Vagina (tissue), 2 donors: ENCODE results near the gene TMEM163. TPM values are rescaled to one million over a fixed set of nuclear protein-coding genes. Genes with fewer than 3 reads are reported as not detected.
A peak's percentile ranks its signal among the peaks of the same experiment; 100 is the strongest.

Experiments used
- DNase-seq, 2 donors: peaks; one replicate each; pipeline ENCODE4 v3.0.0-alpha.2; 2017; ENCODE audit errors: extremely low spot score in 2 of 2
- H3K27ac ChIP-seq: fragments of 200-600 bp; sonication (generic); one replicate; pipeline ENCODE4 v1.5.1; 2019
- H3K27me3 ChIP-seq: fragments of 200-600 bp; sonication (generic); one replicate; pipeline ENCODE4 v1.5.1; 2019
- H3K36me3 ChIP-seq, 2 donors: fragments of 200-600 bp; sonication (generic); one replicate each; pipeline ENCODE4 v1.5.1; 2017 to 2019
- H3K4me1 ChIP-seq: fragments of 200-600 bp; sonication (generic); one replicate; pipeline ENCODE4 v1.5.1; 2019
- H3K4me3 ChIP-seq, 2 donors: fragments of 200-600 bp; sonication (generic); 1 replicate in 1 of 2; 2 replicates in 1 of 2; pipeline ENCODE4 v1.5.1; 2016 to 2019
- H3K9me3 ChIP-seq: fragments of 200-600 bp; sonication (generic); one replicate; pipeline ENCODE4 v1.5.1; 2019
- CTCF ChIP-seq, 3 experiments: fragments of 450-650 bp in 2 of 3; fragments of 200-600 bp in 1 of 3; sonication (generic) in 1 of 3; IDR thresholded peaks; one replicate each; pipeline ENCODE4 v1.5.1; 2017 to 2019; ENCODE audit warnings: antibody characterized with exemption in 3 of 3, mild to moderate bottlenecking in 2 of 3, moderate library complexity in 2 of 3
- POLR2A ChIP-seq, 2 donors: fragments of 450-650 bp; IDR thresholded peaks; one replicate each; pipeline ENCODE4 v1.6.1; 2017; ENCODE audit warnings: antibody characterized with exemption in 2 of 2, mild to moderate bottlenecking in 2 of 2, moderate library complexity in 2 of 2
- POLR2AphosphoS5 ChIP-seq, 2 donors: sonication (generic); formaldehyde crosslinking; IDR thresholded peaks; one replicate each; pipeline ENCODE4 v1.9.0; 2017; ENCODE audit warnings: antibody characterized with exemption in 2 of 2, mild to moderate bottlenecking in 2 of 2, low read depth in 1 of 2; ENCODE audit not compliant: insufficient read depth in 1 of 2
- intact Hi-C: fragments of 100-400 bp; cut with DNase I; formaldehyde crosslinking; loops from one replicate; pipeline ENCODE4 v1.15.1; 2023
- total RNA-seq: library from RNA; depleted of rRNA; stranded (reverse); fragments of >200 nt; gene quantifications from one replicate; pipeline ENCODE4 v1.2.3, GENCODE V29; 2016

The TMEM163 gene
- total RNA-seq, 1 donor from 2014 or later: not detected

DNA sequence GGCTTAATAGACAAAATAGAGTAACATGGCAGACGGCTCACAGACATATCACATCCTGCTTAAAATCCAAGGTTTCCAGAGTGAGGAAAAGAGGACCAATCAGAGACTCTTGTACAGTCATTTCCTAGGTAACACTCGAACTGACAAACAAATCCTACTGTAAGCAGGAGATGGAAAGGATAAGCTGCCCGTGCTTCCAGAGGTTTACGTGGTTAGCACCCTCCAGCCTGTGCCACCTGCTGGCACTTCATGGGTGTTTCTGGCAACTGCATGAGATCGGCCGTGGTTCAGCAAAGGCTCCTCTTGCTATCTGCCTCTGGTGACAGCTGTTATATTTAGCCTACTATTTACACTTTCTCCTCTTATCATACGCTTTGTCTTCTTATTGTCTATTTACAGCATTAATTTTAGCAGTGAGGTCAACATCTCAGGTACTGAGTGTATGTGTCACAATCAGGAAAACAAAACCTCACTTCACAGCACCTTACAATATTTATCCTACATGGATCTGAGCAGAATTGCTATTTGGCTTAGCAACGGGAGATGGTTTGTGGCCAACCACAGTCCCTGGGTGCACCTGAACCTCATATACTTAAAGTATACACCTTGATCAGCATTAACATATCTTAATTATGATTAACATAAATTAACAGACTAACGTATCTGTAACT is 226.9 kb downstream of the TMEM163 start:
- no peak for TF ChIP-seq POLR2A (IDR thresholded peaks at IDR 0.05)
- no peak for TF ChIP-seq CTCF (IDR thresholded peaks at IDR 0.05)
- no peak for TF ChIP-seq POLR2AphosphoS5 (IDR thresholded peaks at IDR 0.05; ENCODE audit: insufficient read depth in 1 of 2, low read depth in 1 of 2)
- intact Hi-C loops: no loop called here
- H3K36me3 ChIP-seq: no peaks in the 10 kb centered on the region
- no peaks in the 10 kb centered on the region for H3K27me3 ChIP-seq
- no peaks in the 10 kb centered on the region for H3K9me3 ChIP-seq
- no peaks in the 10 kb centered on the region for H3K4me1 ChIP-seq
- H3K4me3 ChIP-seq: no peak overlapping the region
- peak in 1 of 2 donors; percentile 19 for DNase-seq
- no peak overlapping the region for H3K27ac ChIP-seq

- H3K4me1 ChIP-seq: no peaks in the 10 kb centered on the region
- TF ChIP-seq POLR2A (IDR thresholded peaks at IDR 0.05) (no peak), POLR2AphosphoS5 (IDR thresholded peaks at IDR 0.05; ENCODE audit: insufficient read depth in 1 of 2, low read depth in 1 of 2) (no peak), CTCF (IDR thresholded peaks at IDR 0.05) (no peak)
- intact Hi-C loops: no loop called here
- H3K27me3 ChIP-seq: no peaks in the 10 kb centered on the region
- no peaks in the 10 kb centered on the region for H3K9me3 ChIP-seq
- peak in 1 of 2 donors; percentile 25 for DNase-seq
- H3K4me3 ChIP-seq: no peak overlapping the region
- no peaks in the 10 kb centered on the region for H3K36me3 ChIP-seq
- H3K27ac ChIP-seq: no peak overlapping the region
Observed at GRCh38 chr2:134491022-134491421, 227.8 kb downstream of the TMEM163 start.

GRCh38 chr2:134490559-134490958 is 228.2 kb downstream of the TMEM163 start:
- Histone ChIP-seq H3K27me3 (no peaks in the 10 kb centered on the region), H3K27ac (no peak overlapping the region), H3K36me3 (no peaks in the 10 kb centered on the region), H3K4me3 (no peak overlapping the region), H3K9me3 (no peaks in the 10 kb centered on the region), H3K4me1 (no peaks in the 10 kb centered on the region)
- peak in 1 of 2 donors; percentile 25 for DNase-seq
- intact Hi-C loops: no loop called here
- TF ChIP-seq POLR2A (IDR thresholded peaks at IDR 0.05): no peak
- TF ChIP-seq POLR2AphosphoS5 (IDR thresholded peaks at IDR 0.05; ENCODE audit: insufficient read depth in 1 of 2, low read depth in 1 of 2): no peak
- TF ChIP-seq CTCF (IDR thresholded peaks at IDR 0.05): no peak

DNA sequence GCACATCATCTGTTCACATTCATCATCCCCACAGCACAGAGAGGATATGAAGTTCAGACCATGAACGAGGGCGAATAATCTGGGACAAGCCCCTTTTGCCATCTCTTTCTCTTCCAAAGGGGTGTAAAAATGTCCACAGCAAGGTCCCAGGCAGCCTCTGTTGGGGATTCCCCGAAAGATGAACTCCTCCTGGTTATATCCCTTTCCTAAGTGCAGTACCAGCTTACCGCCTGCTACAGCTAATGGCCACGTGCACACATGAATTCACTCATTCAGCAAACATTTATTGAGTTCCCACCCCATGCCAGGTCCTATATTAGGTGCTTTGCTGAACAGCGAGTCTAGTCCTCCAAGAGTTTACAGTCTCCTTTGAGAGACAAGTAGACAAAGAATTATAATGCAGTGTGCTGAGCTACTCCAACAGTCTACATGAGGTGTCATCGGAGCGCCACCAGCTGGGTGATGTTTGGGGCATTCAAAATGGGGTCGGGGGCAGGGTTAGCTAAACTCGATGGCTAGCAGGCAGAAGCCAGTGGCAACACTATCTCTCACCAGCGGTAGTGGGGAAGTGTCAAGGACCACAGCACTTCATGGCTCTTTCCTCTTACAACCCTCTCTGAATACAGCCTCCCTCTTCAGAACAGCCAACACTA is 228.9 kb downstream of the TMEM163 start:
- H3K4me1 ChIP-seq: no peaks in the 10 kb centered on the region
- no peak for TF ChIP-seq POLR2A (IDR thresholded peaks at IDR 0.05)
- TF ChIP-seq POLR2AphosphoS5 (IDR thresholded peaks at IDR 0.05; ENCODE audit: insufficient read depth in 1 of 2, low read depth in 1 of 2): no peak
- no peak for TF ChIP-seq CTCF (IDR thresholded peaks at IDR 0.05)
- no peaks in the 10 kb centered on the region for H3K27me3 ChIP-seq
- no peaks in the 10 kb centered on the region for H3K9me3 ChIP-seq
- H3K4me3 ChIP-seq: no peak overlapping the region
- H3K36me3 ChIP-seq: no peaks in the 10 kb centered on the region
- peak; percentile 49 to 62 for DNase-seq
- no peak overlapping the region for H3K27ac ChIP-seq
- intact Hi-C loops: no loop called here

- intact Hi-C loops: no loop called here
- Histone ChIP-seq H3K4me3 (no peak overlapping the region), H3K36me3 (no peaks in the 10 kb centered on the region), H3K27me3 (no peaks in the 10 kb centered on the region), H3K9me3 (no peaks in the 10 kb centered on the region), H3K4me1 (no peaks in the 10 kb centered on the region), H3K27ac (no peak overlapping the region)
- DNase-seq: peak; percentile 40 to 47
- TF ChIP-seq POLR2A (IDR thresholded peaks at IDR 0.05): no peak
- TF ChIP-seq CTCF (IDR thresholded peaks at IDR 0.05): no peak
- TF ChIP-seq POLR2AphosphoS5 (IDR thresholded peaks at IDR 0.05; ENCODE audit: insufficient read depth in 1 of 2, low read depth in 1 of 2): no peak
Observed at GRCh38 chr2:134482766-134483340, 235.9 kb downstream of the TMEM163 start.
